Peyer's patch (tissue), 4 donors: ENCODE data around the gene AGPS. TPM values are rescaled to one million over a fixed set of nuclear protein-coding genes. Genes with fewer than 3 reads are reported as not detected.
A peak's percentile ranks its signal among the peaks of the same experiment; 100 is the strongest.

ENCODE experiments used
- DNase-seq, 3 donors: peaks; one replicate each; pipeline ENCODE4 v3.0.0-alpha.2; 2017 to 2019
- H3K27ac ChIP-seq, 4 donors: fragments of 200-600 bp; sonication (generic); one replicate each; pipeline ENCODE4 v1.5.1; 2016 to 2019
- H3K27me3 ChIP-seq, 2 donors: fragments of 200-600 bp; sonication (generic); one replicate each; pipeline ENCODE4 v1.5.1; 2019
- H3K36me3 ChIP-seq, 3 donors: fragments of 200-600 bp; sonication (generic); one replicate each; pipeline ENCODE4 v1.5.1; 2016 to 2019
- H3K4me1 ChIP-seq, 4 donors: fragments of 200-600 bp; sonication (generic); one replicate each; pipeline ENCODE4 v1.5.1; 2016 to 2019
- H3K4me3 ChIP-seq, 4 donors: fragments of 200-600 bp; sonication (generic); 1 replicate in 3 of 4; 2 replicates in 1 of 4; pipeline ENCODE4 v1.5.1; 2016 to 2019; ENCODE audit warnings: mild to moderate bottlenecking in 1 of 4
- H3K9me3 ChIP-seq, 4 donors: fragments of 200-600 bp; sonication (generic); one replicate each; pipeline ENCODE4 v1.5.1; 2016 to 2019; ENCODE audit warnings: mild to moderate bottlenecking in 1 of 4
- POLR2A ChIP-seq, 2 donors: fragments of 450-650 bp; IDR thresholded peaks; one replicate each; pipeline ENCODE4 v1.5.1; 2017; ENCODE audit warnings: antibody characterized with exemption in 2 of 2, mild to moderate bottlenecking in 2 of 2, moderate library complexity in 2 of 2
- total RNA-seq, 4 donors: library from RNA; depleted of rRNA; stranded (reverse); fragments of >200 nt; gene quantifications; one replicate each; pipeline ENCODE4 v1.1.0, GENCODE V29; 2016
- TF ChIP-seq, protein P1 (sequence below), 6 experiments: fragments of 450-650 bp in 4 of 6; fragments of 200-600 bp in 2 of 6; sonication (generic) in 1 of 6; IDR thresholded peaks; one replicate each; pipeline ENCODE4 v1.5.1; 2017 to 2019; ENCODE audit warnings: antibody characterized with exemption in 6 of 6, mild to moderate bottlenecking in 3 of 6, moderate library complexity in 1 of 6

AGPS gene
- total RNA-seq, 4 donors from 2014 or later: 18.2 to 26.3 (median 21.0) TPM

DNA sequence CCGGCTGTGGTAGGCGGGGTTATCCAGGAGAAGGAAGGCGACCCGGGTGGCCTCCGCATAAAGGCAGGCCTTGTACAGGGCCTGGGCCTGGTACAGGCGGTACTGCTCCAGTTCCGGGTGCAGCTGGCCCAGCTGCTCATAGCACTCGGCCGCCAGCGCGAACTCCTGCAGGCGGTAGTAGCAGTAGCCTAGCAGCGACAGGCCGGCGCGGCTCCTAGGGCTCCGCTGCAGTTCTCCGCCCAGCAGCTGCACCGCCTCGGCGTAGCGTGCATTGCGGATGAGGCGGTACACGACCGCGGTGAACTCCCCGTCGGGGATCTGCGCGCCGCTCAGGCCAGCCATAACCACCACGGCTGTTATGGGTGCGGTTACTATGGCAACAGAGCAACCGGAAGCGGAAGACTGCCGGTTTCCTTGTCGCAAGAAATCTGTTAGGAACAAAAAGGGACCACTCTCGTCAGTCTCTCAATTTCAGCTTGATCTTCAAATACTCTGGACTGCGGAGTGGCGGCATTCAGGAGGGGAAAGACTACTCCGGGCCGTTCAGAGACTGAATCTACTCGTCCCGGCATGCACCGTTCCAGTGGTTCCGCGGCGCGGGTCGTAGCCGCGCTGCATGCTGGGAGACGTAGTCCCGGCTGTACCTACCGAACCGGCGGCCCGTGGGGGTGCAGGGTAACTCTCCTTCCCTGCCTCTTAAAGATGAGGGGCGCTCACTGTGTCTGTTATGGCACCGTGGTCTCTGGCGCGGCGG lies 160.0 kb downstream of the AGPS start:
- H3K9me3 ChIP-seq: no peaks in the 10 kb centered on the region
- no peaks in the 10 kb centered on the region for H3K36me3 ChIP-seq
- peak overlapping the region; percentile 70 to 81 (median 76) for H3K4me3 ChIP-seq
- DNase-seq: peak; percentile 85 to 95 (median 92)
- H3K4me1 ChIP-seq: peaks cover 0 to 4% (median 0%) of the 10 kb centered on the region in 4 donors
- peak overlapping the region; percentile 88 to 93 (median 92) for H3K27ac ChIP-seq
- H3K27me3 ChIP-seq: no peaks in the 10 kb centered on the region
- no peak for TF ChIP-seq POLR2A (IDR thresholded peaks at IDR 0.05)
- TF ChIP-seq, protein P1, sequence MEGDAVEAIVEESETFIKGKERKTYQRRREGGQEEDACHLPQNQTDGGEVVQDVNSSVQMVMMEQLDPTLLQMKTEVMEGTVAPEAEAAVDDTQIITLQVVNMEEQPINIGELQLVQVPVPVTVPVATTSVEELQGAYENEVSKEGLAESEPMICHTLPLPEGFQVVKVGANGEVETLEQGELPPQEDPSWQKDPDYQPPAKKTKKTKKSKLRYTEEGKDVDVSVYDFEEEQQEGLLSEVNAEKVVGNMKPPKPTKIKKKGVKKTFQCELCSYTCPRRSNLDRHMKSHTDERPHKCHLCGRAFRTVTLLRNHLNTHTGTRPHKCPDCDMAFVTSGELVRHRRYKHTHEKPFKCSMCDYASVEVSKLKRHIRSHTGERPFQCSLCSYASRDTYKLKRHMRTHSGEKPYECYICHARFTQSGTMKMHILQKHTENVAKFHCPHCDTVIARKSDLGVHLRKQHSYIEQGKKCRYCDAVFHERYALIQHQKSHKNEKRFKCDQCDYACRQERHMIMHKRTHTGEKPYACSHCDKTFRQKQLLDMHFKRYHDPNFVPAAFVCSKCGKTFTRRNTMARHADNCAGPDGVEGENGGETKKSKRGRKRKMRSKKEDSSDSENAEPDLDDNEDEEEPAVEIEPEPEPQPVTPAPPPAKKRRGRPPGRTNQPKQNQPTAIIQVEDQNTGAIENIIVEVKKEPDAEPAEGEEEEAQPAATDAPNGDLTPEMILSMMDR (IDR thresholded peaks at IDR 0.05): peak in 3 of 6 experiments; percentile 23 to 35 (median 25)

DNA sequence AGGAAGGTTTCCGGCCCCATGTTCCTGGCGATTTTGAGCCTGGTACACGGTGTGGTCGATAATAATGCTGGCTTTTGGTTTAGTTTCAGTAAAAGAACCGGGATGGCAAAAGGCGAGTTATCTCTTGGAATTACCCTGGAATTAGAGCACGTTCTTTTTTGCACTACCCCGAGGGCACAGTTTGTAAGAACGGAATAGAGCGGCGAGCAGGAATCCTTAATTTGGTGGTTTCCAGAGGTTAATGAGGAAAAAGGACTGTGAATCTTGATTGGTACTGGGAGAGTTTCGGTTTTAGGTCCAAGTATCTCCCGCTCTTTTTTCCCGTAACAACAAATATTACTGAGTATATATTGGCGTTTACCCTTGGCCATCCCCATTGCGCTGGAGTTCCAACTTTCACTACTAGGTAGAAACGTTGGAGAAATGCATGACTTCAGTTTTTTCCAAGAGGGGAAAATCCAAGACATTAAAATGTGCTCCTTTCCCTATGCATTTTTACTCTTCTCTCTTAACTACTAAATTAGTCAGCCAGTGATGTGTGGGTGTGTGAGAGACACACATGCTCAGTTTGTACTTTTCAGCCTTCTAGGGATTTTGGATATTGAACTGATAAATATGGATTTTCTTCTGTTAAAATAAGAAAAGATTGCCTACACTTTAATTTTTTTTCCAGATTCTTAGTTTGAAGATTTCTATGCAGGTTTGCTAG lies 160.8 kb downstream of the AGPS start:
- H3K36me3 ChIP-seq: no peaks in the 10 kb centered on the region
- H3K27me3 ChIP-seq: no peaks in the 10 kb centered on the region
- no peaks in the 10 kb centered on the region for H3K9me3 ChIP-seq
- no peak for DNase-seq
- peak overlapping the region; percentile 88 to 93 (median 92) for H3K27ac ChIP-seq
- peak overlapping the region; percentile 70 to 81 (median 76) for H3K4me3 ChIP-seq
- peak in 1 of 2 donors; percentile 14 for TF ChIP-seq POLR2A (IDR thresholded peaks at IDR 0.05)
- TF ChIP-seq, protein P1 (IDR thresholded peaks at IDR 0.05): no peak
- peaks cover 0 to 4% (median 0%) of the 10 kb centered on the region in 4 donors for H3K4me1 ChIP-seq

DNA sequence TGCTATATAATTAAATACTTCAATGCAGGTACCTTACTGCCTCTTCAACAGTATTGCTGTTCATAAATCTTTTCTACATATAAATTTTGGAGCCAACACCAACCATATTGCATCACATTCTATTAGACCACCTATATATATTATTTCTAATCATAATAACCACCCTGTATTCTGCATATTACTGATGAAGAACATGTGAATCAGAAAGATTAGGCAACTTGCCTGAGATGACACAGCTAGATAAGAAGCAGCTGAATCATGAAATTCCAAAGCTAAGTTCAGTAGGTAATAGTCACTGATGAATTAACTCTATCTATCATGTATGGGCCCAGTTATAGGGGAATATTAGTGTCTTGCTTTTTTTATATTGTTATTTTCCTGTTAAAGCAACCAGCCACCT lies 161.8 kb downstream of the AGPS start:
- Histone ChIP-seq H3K9me3 (no peaks in the 10 kb centered on the region), H3K4me3 (no peak overlapping the region), H3K36me3 (no peaks in the 10 kb centered on the region), H3K27me3 (no peaks in the 10 kb centered on the region), H3K4me1 (peaks cover 0 to 4% (median 0%) of the 10 kb centered on the region in 4 donors), H3K27ac (no peak overlapping the region)
- TF ChIP-seq, protein P1 (IDR thresholded peaks at IDR 0.05): no peak
- TF ChIP-seq POLR2A (IDR thresholded peaks at IDR 0.05): no peak
- no peak for DNase-seq

DNA sequence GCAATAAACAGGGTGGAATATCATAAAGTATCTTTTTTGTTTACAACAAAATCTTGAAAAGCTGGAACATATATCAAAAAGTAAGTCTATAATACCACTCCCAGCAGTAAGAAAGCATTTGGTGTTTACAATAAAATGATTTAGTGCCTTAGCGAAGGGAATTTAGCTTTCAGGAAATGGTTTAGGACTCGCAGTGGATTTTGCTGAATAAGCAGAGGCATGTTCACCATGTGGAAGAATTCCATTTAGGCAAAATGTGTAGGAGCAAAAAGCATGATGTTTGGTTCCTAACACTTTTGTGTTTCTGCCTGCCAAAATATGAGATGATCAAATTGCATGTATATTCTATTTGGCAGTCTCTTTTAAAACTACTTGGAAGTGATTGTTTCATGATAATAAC lies 163.6 kb downstream of the AGPS start:
- Histone ChIP-seq H3K4me1 (peaks cover 0 to 4% (median 0%) of the 10 kb centered on the region in 4 donors), H3K36me3 (no peaks in the 10 kb centered on the region), H3K27me3 (no peaks in the 10 kb centered on the region), H3K27ac (no peak overlapping the region), H3K4me3 (no peak overlapping the region), H3K9me3 (no peaks in the 10 kb centered on the region)
- TF ChIP-seq, protein P1 (IDR thresholded peaks at IDR 0.05): no peak
- no peak for TF ChIP-seq POLR2A (IDR thresholded peaks at IDR 0.05)
- no peak for DNase-seq

DNA sequence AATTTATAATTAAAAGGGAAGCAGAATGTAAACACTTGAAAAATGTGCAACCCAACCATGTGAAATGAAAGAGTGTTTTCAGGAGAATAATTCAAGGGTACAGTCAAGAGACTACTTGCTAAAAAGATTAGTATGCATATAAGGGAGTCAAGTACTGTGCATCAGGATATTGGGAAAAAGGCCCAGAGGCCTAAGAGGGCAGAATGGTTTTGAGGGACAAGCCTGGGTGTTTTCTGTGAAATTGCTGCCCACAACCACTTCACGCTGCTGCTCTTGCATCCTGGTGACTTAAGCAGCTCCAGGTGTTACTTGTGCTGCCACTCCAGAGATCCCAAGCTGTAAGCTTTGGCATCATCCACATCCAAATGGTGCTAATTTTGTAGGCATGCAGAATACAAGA lies 165.2 kb downstream of the AGPS start:
- TF ChIP-seq, protein P1 (IDR thresholded peaks at IDR 0.05): no peak
- TF ChIP-seq POLR2A (IDR thresholded peaks at IDR 0.05): no peak
- Histone ChIP-seq H3K4me1 (no peaks in the 10 kb centered on the region), H3K27ac (no peak overlapping the region), H3K36me3 (no peaks in the 10 kb centered on the region), H3K4me3 (no peak overlapping the region), H3K27me3 (no peaks in the 10 kb centered on the region), H3K9me3 (no peaks in the 10 kb centered on the region)
- no peak for DNase-seq
